Loucy (cell line): ENCODE results near the gene FARSB.

Experiments
- H2AFZ ChIP-seq: fragments of 200-600 bp; sonication (generic); 2 replicates; pipeline ENCODE4 v1.6.0; 2016; ENCODE audit warnings: antibody characterized with exemption, mild to moderate bottlenecking, low read length, moderate library complexity
- H3F3A ChIP-seq: fragments of 200-600 bp; 2 replicates; pipeline ENCODE4 v1.6.0; 2016; ENCODE audit warnings: antibody characterized with exemption, low read depth, mild to moderate bottlenecking
- H3K27me3 ChIP-seq: fragments of 200-600 bp; sonication (generic); 2 replicates; pipeline ENCODE4 v1.6.1; 2014; ENCODE audit warnings: low read length, mild to moderate bottlenecking; ENCODE audit not compliant: insufficient read depth, poor library complexity, severe bottlenecking
- H3K36me3 ChIP-seq: fragments of 200-600 bp; sonication (generic); 2 replicates; pipeline ENCODE4 v1.6.1; 2016; ENCODE audit warnings: low read length; ENCODE audit not compliant: insufficient read depth
- H3K4me1 ChIP-seq: fragments of 200-600 bp; sonication (generic); 2 replicates; pipeline ENCODE4 v1.5.1; 2014; ENCODE audit warnings: low read length, mild to moderate bottlenecking; ENCODE audit not compliant: insufficient read depth, poor library complexity, severe bottlenecking
- H3K4me2 ChIP-seq: fragments of 200-600 bp; sonication (generic); 2 replicates; pipeline ENCODE4 v1.6.0; 2014; ENCODE audit warnings: antibody characterized with exemption, low read length, low read depth, mild to moderate bottlenecking; ENCODE audit not compliant: poor library complexity, severe bottlenecking
- H3K4me3 ChIP-seq: fragments of 200-600 bp; sonication (generic); 2 replicates; pipeline ENCODE4 v1.5.1; 2014; ENCODE audit warnings: low read length, mild to moderate bottlenecking, mixed read lengths; ENCODE audit not compliant: poor library complexity, severe bottlenecking
- H3K79me2 ChIP-seq: fragments of 200-600 bp; sonication (generic); 2 replicates; pipeline ENCODE4 v1.6.1; 2014; ENCODE audit warnings: low read length; ENCODE audit not compliant: insufficient read depth
- H3K9ac ChIP-seq: fragments of 200-600 bp; sonication (generic); 2 replicates; pipeline ENCODE4 v1.6.0; 2014; ENCODE audit warnings: mild to moderate bottlenecking, low read depth, low read length, moderate library complexity; ENCODE audit not compliant: poor library complexity, severe bottlenecking
- H3K9me2 ChIP-seq: fragments of 200-600 bp; sonication (generic); replicated peaks from 2 replicates; pipeline ENCODE4 v1.6.1; 2016; ENCODE audit warnings: low read depth, low read length, mixed read lengths
- H3K9me3 ChIP-seq: fragments of 200-600 bp; sonication (generic); 2 replicates; pipeline ENCODE4 v1.6.1; 2014; ENCODE audit warnings: mild to moderate bottlenecking, antibody characterized with exemption, low read length, low read depth; ENCODE audit not compliant: insufficient read depth
- H4K20me1 ChIP-seq: fragments of 200-600 bp; sonication (generic); 2 replicates; pipeline ENCODE4 v1.6.0; 2014; ENCODE audit warnings: antibody characterized with exemption, low read length, mild to moderate bottlenecking; ENCODE audit not compliant: insufficient read depth, poor library complexity, severe bottlenecking
- EZH2phosphoT487 ChIP-seq: fragments of 200-600 bp; IDR thresholded peaks from 2 replicates; pipeline ENCODE4 v1.6.1; 2018; ENCODE audit warnings: antibody characterized with exemption, mild to moderate bottlenecking, moderate library complexity, borderline replicate concordance
- TF ChIP-seq, protein P1 (sequence below): fragments of 200-600 bp; sonication (generic); conservative IDR thresholded peaks from 2 replicates; pipeline ENCODE4 v1.5.1; 2014; ENCODE audit warnings: mild to moderate bottlenecking, antibody characterized with exemption, low read length

Gene FARSB

GRCh38 chr2:222622910-222623309, 33.0 kb downstream of the FARSB start:
- no peaks in the 10 kb centered on the region for H3K79me2 ChIP-seq
- H3K4me3 ChIP-seq = no peak overlapping the region
- no peak overlapping the region for H3K4me2 ChIP-seq
- TF ChIP-seq EZH2phosphoT487 = no peak
- TF ChIP-seq, protein P1, sequence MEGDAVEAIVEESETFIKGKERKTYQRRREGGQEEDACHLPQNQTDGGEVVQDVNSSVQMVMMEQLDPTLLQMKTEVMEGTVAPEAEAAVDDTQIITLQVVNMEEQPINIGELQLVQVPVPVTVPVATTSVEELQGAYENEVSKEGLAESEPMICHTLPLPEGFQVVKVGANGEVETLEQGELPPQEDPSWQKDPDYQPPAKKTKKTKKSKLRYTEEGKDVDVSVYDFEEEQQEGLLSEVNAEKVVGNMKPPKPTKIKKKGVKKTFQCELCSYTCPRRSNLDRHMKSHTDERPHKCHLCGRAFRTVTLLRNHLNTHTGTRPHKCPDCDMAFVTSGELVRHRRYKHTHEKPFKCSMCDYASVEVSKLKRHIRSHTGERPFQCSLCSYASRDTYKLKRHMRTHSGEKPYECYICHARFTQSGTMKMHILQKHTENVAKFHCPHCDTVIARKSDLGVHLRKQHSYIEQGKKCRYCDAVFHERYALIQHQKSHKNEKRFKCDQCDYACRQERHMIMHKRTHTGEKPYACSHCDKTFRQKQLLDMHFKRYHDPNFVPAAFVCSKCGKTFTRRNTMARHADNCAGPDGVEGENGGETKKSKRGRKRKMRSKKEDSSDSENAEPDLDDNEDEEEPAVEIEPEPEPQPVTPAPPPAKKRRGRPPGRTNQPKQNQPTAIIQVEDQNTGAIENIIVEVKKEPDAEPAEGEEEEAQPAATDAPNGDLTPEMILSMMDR = no peak
- no peaks in the 10 kb centered on the region for H3K4me1 ChIP-seq
- H3K9me3 ChIP-seq = no peaks in the 10 kb centered on the region
- H3K9ac ChIP-seq = no peak overlapping the region
- H3K9me2 ChIP-seq = no peaks in the 10 kb centered on the region
- no peaks in the 10 kb centered on the region for H4K20me1 ChIP-seq
- no peaks in the 10 kb centered on the region for H3F3A ChIP-seq
- no peak overlapping the region for H2AFZ ChIP-seq
- peaks cover 58% of the 10 kb centered on the region for H3K36me3 ChIP-seq
- H3K27me3 ChIP-seq = no peaks in the 10 kb centered on the region

- Histone ChIP-seq H3K4me3 (no peak overlapping the region), H3K4me2 (no peak overlapping the region), H3K9ac (no peak overlapping the region), H3K36me3 (peaks cover 56% of the 10 kb centered on the region), H4K20me1 (no peaks in the 10 kb centered on the region), H3K79me2 (no peaks in the 10 kb centered on the region), H3K9me2 (no peaks in the 10 kb centered on the region), H3K27me3 (no peaks in the 10 kb centered on the region), H2AFZ (no peak overlapping the region), H3K4me1 (no peaks in the 10 kb centered on the region), H3K9me3 (no peaks in the 10 kb centered on the region), H3F3A (no peaks in the 10 kb centered on the region)
- TF ChIP-seq EZH2phosphoT487 = no peak
- TF ChIP-seq, protein P1 = no peak
Measured at GRCh38 chr2:222621893-222622292, 34.0 kb downstream of the FARSB start.

DNA sequence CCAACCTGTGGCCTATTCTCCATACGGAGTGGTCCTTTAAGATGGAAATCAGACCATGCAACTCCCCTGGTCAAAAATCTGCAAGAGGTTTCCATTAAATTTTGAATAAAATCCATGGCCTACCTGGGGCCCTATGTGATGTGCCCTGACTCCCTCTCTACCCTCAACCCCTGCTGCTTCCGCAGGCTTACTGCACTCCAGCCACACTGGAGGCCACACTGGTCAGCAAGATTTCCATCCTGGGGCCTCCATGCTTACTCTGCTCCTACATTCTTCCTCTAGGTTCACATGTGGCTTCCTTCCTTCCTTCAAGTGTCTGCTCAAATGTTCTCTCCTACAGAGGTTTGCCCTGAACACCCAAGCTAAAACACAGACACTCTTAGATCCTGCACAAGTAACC, 40.6 kb downstream of the FARSB start:
- no peak overlapping the region for H3K4me3 ChIP-seq
- TF ChIP-seq, protein P1 = no peak
- TF ChIP-seq EZH2phosphoT487 = no peak
- H3K27me3 ChIP-seq = no peaks in the 10 kb centered on the region
- no peaks in the 10 kb centered on the region for H3K9me2 ChIP-seq
- H3K79me2 ChIP-seq = no peaks in the 10 kb centered on the region
- no peaks in the 10 kb centered on the region for H4K20me1 ChIP-seq
- H3K4me1 ChIP-seq = no peaks in the 10 kb centered on the region
- no peak overlapping the region for H2AFZ ChIP-seq
- H3F3A ChIP-seq = no peaks in the 10 kb centered on the region
- no peaks in the 10 kb centered on the region for H3K9me3 ChIP-seq
- no peak overlapping the region for H3K9ac ChIP-seq
- peaks cover 39% of the 10 kb centered on the region; the same call in 1 of the 2 replicates for H3K36me3 ChIP-seq
- no peak overlapping the region for H3K4me2 ChIP-seq
